ENCODE measurements around the gene SDS. TPM values are rescaled to one million over a fixed set of nuclear protein-coding genes. Genes with fewer than 3 reads are reported as not detected.

SDS gene
- total and polyA plus RNA-seq, 8 donors: 0.25 to 4.7 (median 1.4) TPM; not detected in 3

GRCh38 chr12:113348849-113349536, 54.7 kb downstream of the SDS start:
- no peaks in the 10 kb centered on the region for H3K9me3 ChIP-seq
- peaks cover 0 to 16% (median 0%) of the 10 kb centered on the region in 3 donors for H3K27me3 ChIP-seq
- intact Hi-C loops (cut with DNase I; ENCODE audit: low total_unique reads): no loop called here
- WGBS, 5 donors: 47 to 68% (median 59%) methylated on average over 19 of the region's 19 CpGs
- no peaks in the 10 kb centered on the region for H3K4me1 ChIP-seq
- TF ChIP-seq POLR2AphosphoS5 (IDR thresholded peaks at IDR 0.05): no peak
- TF ChIP-seq CTCF (IDR thresholded peaks at IDR 0.05): no peak
- TF ChIP-seq POLR2A (IDR thresholded peaks at IDR 0.05): no peak
- no peak for TF ChIP-seq EP300 (IDR thresholded peaks at IDR 0.05)
- DNase-seq: no peak
- H3K27ac ChIP-seq: no peak overlapping the region
- no peaks in the 10 kb centered on the region for H3K36me3 ChIP-seq
- no peak overlapping the region for H3K4me3 ChIP-seq

GRCh38 chr12:113347892-113348291, 55.8 kb downstream of the SDS start:
- WGBS, 5 donors: 59 to 89% (median 84%) methylated on average over 2 of the region's 2 CpGs
- Histone ChIP-seq H3K27me3 (peaks cover 0 to 16% (median 0%) of the 10 kb centered on the region in 3 donors), H3K27ac (no peak overlapping the region), H3K36me3 (no peaks in the 10 kb centered on the region), H3K4me3 (no peak overlapping the region), H3K9me3 (no peaks in the 10 kb centered on the region), H3K4me1 (no peaks in the 10 kb centered on the region)
- TF ChIP-seq CTCF (IDR thresholded peaks at IDR 0.05) (no peak), EP300 (IDR thresholded peaks at IDR 0.05) (no peak), POLR2A (IDR thresholded peaks at IDR 0.05) (no peak), POLR2AphosphoS5 (IDR thresholded peaks at IDR 0.05) (no peak)
- intact Hi-C loops (cut with DNase I; ENCODE audit: low total_unique reads): no loop called here
- DNase-seq: no peak

DNA sequence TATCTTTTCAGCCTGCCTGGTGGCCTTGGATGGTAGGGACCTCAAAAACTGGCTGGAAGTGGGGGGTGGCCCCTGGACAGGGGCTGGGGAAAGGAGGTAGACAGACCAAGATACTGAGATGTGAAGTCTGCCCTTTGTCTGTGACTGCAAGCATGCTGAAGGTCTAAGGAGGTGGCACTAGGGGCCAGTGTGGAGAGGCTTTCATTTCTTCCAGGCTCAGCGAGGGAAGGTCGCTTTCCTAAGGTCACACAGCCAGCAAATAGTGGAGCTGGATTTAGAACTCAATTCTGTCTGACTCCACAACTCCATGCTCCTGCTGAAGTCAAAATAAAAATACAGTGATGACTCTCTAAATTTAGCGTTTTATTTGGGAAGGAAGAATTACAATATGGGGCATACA, 56.6 kb downstream of the SDS start:
- H3K4me3 ChIP-seq: no peak overlapping the region
- TF ChIP-seq EP300 (IDR thresholded peaks at IDR 0.05) (no peak), POLR2A (IDR thresholded peaks at IDR 0.05) (no peak), CTCF (IDR thresholded peaks at IDR 0.05) (no peak), POLR2AphosphoS5 (IDR thresholded peaks at IDR 0.05) (no peak)
- peaks cover 0 to 16% (median 0%) of the 10 kb centered on the region in 3 donors for H3K27me3 ChIP-seq
- H3K9me3 ChIP-seq: no peaks in the 10 kb centered on the region
- no peaks in the 10 kb centered on the region for H3K36me3 ChIP-seq
- H3K27ac ChIP-seq: no peak overlapping the region
- WGBS, 5 donors: 84 to 94% (median 89%) methylated on average over 3 of the region's 3 CpGs
- intact Hi-C loops (cut with DNase I; ENCODE audit: low total_unique reads): no loop called here
- no peak for DNase-seq
- H3K4me1 ChIP-seq: no peaks in the 10 kb centered on the region

- WGBS, 5 donors: 85 to 89% (median 87%) methylated on average over 5 of the region's 5 CpGs
- intact Hi-C loops (cut with DNase I; ENCODE audit: low total_unique reads): no loop called here
- H3K9me3 ChIP-seq: no peaks in the 10 kb centered on the region
Measured at GRCh38 chr12:113346353-113346752, 57.3 kb downstream of the SDS start.

More at GRCh38 chr12:113346353-113346752, 57.3 kb downstream of the SDS start:
- Histone ChIP-seq H3K36me3 (no peaks in the 10 kb centered on the region), H3K4me1 (no peaks in the 10 kb centered on the region), H3K27ac (no peak overlapping the region), H3K27me3 (peaks cover 0 to 16% (median 0%) of the 10 kb centered on the region in 3 donors), H3K4me3 (no peak overlapping the region)
- TF ChIP-seq EP300 (IDR thresholded peaks at IDR 0.05) (no peak), CTCF (IDR thresholded peaks at IDR 0.05) (no peak), POLR2AphosphoS5 (IDR thresholded peaks at IDR 0.05) (no peak), POLR2A (IDR thresholded peaks at IDR 0.05) (no peak)
- DNase-seq: no peak
